K562 (cell line): ENCODE data around the gene TNC. TPM values are rescaled to one million over a fixed set of nuclear protein-coding genes. Genes with fewer than 3 reads are reported as not detected.

Experiments used
- ATAC-seq: fragments of 200-7000 bp; cut with Tn5 transposase; 3 replicates; pipeline ENCODE4 v1.9.1; 2020; ENCODE audit warnings: moderate library complexity
- BruUV-seq: library from RNA; stranded (reverse); fragments of 400-500 nt; replicated peaks from 2 replicates; lab custom pipeline; 2021; lab: Mats Ljungman, UMichigan
- CTCF ChIA-PET: fragments of 300-600 bp; formaldehyde crosslinking; extraction: SDS; loops from one replicate; lab custom pipeline; 2021; ENCODE audit warnings: low intra/inter-chr PET ratio; lab: Yijun Ruan, JAX
- POLR2A ChIA-PET: fragments of 300-600, 350-650 bp; sonication (Branson Sonifier 250); formaldehyde crosslinking; extraction: SDS; loops from one replicate; lab custom pipeline; 2021; ENCODE audit warnings: antibody characterized with exemption, inconsistent platforms; lab: Yijun Ruan, JAX
- DNase-seq, 4 experiments: peaks; one replicate each; pipeline versions ENCODE4 v3.0.0 to v3.0.0-alpha.2; 2011 to 2018; ENCODE audit warnings: low spot score in 3 of 4, mixed read lengths in 3 of 4; ENCODE audit errors: extremely low read depth in 1 of 4
- FAIRE-seq: peaks from 2 replicates; lab custom pipeline; 2011; peaks lifted over from hg19 to GRCh38; lab: Jason Lieb, UNC
- H2AFZ ChIP-seq: 2 replicates; pipeline ENCODE4 v1.6.0; 2011; ENCODE audit warnings: low read depth, low read length, control low read depth, inconsistent platforms
- H3K27ac ChIP-seq: fragments of 200-600 bp; 3 replicates; pipeline ENCODE4 v1.8.0; 2011; ENCODE audit warnings: low read depth, mild to moderate bottlenecking, control low read depth, inconsistent platforms, low read length, moderate library complexity, mixed read lengths; ENCODE audit errors: extremely low read depth
- H3K27me3 ChIP-seq, 2 experiments: fragments of 300-600 bp in 1 of 2; 2 replicates in 1 of 2; 3 replicates in 1 of 2; pipeline versions ENCODE4 v1.6.0 to v1.8.0; 2011; ENCODE audit warnings: inconsistent platforms in 2 of 2, low read length in 2 of 2, mild to moderate bottlenecking in 1 of 2, mixed read lengths in 1 of 2, moderate library complexity in 1 of 2; ENCODE audit not compliant: control insufficient read depth in 2 of 2, insufficient read depth in 2 of 2
- H3K36me3 ChIP-seq: fragments of 300-600 bp; 3 replicates; pipeline ENCODE4 v1.8.0; 2011; ENCODE audit warnings: mild to moderate bottlenecking, low read length, inconsistent platforms; ENCODE audit not compliant: control insufficient read depth, insufficient read depth
- H3K4me1 ChIP-seq, 2 experiments: fragments of 200-600 bp in 1 of 2; replicated peaks in 1 of 2; 2 replicates in 1 of 2; 3 replicates in 1 of 2; pipeline versions ENCODE4 v1.5.1 to v1.8.0; 2011; ENCODE audit warnings: inconsistent platforms in 2 of 2, low read length in 2 of 2, mild to moderate bottlenecking in 1 of 2, mixed read lengths in 1 of 2, moderate library complexity in 1 of 2; ENCODE audit not compliant: control insufficient read depth in 2 of 2, insufficient read depth in 2 of 2
- H3K4me2 ChIP-seq: 2 replicates; pipeline ENCODE4 v1.6.1; 2011; ENCODE audit warnings: low read length, control low read depth, inconsistent platforms, mixed read lengths; ENCODE audit not compliant: insufficient read depth
- H3K4me3 ChIP-seq: fragments of 200-600 bp; sonication (generic), shearing (Covaris generic); 2 replicates; pipeline ENCODE4 v1.5.1; 2016; ENCODE audit warnings: control low read depth, inconsistent platforms
- H3K79me2 ChIP-seq: fragments of 200-600 bp; 3 replicates; pipeline ENCODE4 v1.8.0; 2011; ENCODE audit warnings: low read length, inconsistent platforms; ENCODE audit not compliant: control insufficient read depth, insufficient read depth
- H3K9ac ChIP-seq, 2 experiments: 2 replicates each; pipeline versions ENCODE4 v1.6.0 to v1.6.1; 2011; ENCODE audit warnings: low read depth in 2 of 2, low read length in 2 of 2, control low read depth in 1 of 2, inconsistent platforms in 1 of 2, mild to moderate bottlenecking in 1 of 2, mixed read lengths in 1 of 2; ENCODE audit not compliant: insufficient read depth in 1 of 2
- H3K9me1 ChIP-seq: one replicate; pipeline ENCODE4 v1.6.0; 2011; ENCODE audit warnings: inconsistent platforms, mild to moderate bottlenecking, low read length, moderate library complexity; ENCODE audit not compliant: control insufficient read depth, insufficient read depth
- H3K9me3 ChIP-seq: replicated peaks from 2 replicates; pipeline ENCODE4 v1.5.1; 2011; ENCODE audit warnings: low read depth, low read length, inconsistent platforms; ENCODE audit not compliant: control insufficient read depth, insufficient read depth
- H4K20me1 ChIP-seq: replicated peaks from 2 replicates; pipeline ENCODE4 v1.6.1; 2011; ENCODE audit warnings: low read length, inconsistent platforms, mixed read lengths; ENCODE audit not compliant: control insufficient read depth, insufficient read depth
- CBX2 ChIP-seq: fragments of 200-600 bp; sonication (generic); IDR thresholded peaks from one replicate; pipeline ENCODE4 v1.6.1; 2012; ENCODE audit warnings: mild to moderate bottlenecking, low read length, inconsistent platforms; ENCODE audit not compliant: insufficient read depth, poor library complexity, severe bottlenecking
- CBX5 ChIP-seq: IDR thresholded peaks from 2 replicates; pipeline ENCODE4 v1.6.1; 2014; ENCODE audit warnings: low read depth, borderline replicate concordance
- DEAF1 ChIP-seq: fragments of 450-650 bp; formaldehyde crosslinking; IDR thresholded peaks from 2 replicates; pipeline ENCODE4 v1.4.0; 2020; ENCODE audit warnings: mild to moderate bottlenecking, moderate library complexity
- KDM1A ChIP-seq, 2 experiments: fragments of 450-650 bp; IDR thresholded peaks; 2 replicates each; pipeline ENCODE4 v1.6.1; 2016; ENCODE audit warnings: mild to moderate bottlenecking in 2 of 2
- MAZ ChIP-seq, 2 experiments: fragments of 450-650 bp in 1 of 2; sonication (generic) in 1 of 2; formaldehyde crosslinking; IDR thresholded peaks in 1 of 2; conservative IDR thresholded peaks in 1 of 2; 2 replicates each; pipeline versions ENCODE4 v1.4.0 to v1.5.0; 2020; ENCODE audit warnings: mild to moderate bottlenecking in 1 of 2, missing genetic modification reagents in 1 of 2
- RAD21 ChIP-seq, 2 experiments: fragments of 250-450 bp in 1 of 2; fragments of 450-650 bp in 1 of 2; sonication (Bioruptor Pico) in 1 of 2; formaldehyde crosslinking in 1 of 2; IDR thresholded peaks in 1 of 2; conservative IDR thresholded peaks in 1 of 2; 2 replicates each; pipeline versions ENCODE4 v1.4.0 to v1.8.0; 2020 to 2022; ENCODE audit warnings: mild to moderate bottlenecking in 2 of 2, moderate library complexity in 1 of 2
- REST ChIP-seq, 2 experiments: fragments of 450-650 bp; formaldehyde crosslinking in 1 of 2; IDR thresholded peaks; 2 replicates each; pipeline versions ENCODE4 v1.4.0 to v1.6.1; 2014 to 2020; ENCODE audit warnings: mild to moderate bottlenecking in 2 of 2, borderline replicate concordance in 1 of 2, low read depth in 1 of 2
- RFX1 ChIP-seq: fragments of 450-650 bp; IDR thresholded peaks from 2 replicates; pipeline ENCODE4 v1.6.1; 2016; ENCODE audit warnings: mild to moderate bottlenecking, moderate library complexity
- STAG1 ChIP-seq: sonication (generic); formaldehyde crosslinking; IDR thresholded peaks from 2 replicates; pipeline ENCODE4 v1.5.0; 2020; ENCODE audit warnings: missing genetic modification reagents, borderline replicate concordance
- ZNF57 ChIP-seq: fragments of 450-650 bp; formaldehyde crosslinking; IDR thresholded peaks from 2 replicates; pipeline ENCODE4 v1.4.0; 2020; ENCODE audit warnings: mild to moderate bottlenecking, moderate library complexity
- WGBS: fragments of 100-300 bp; shearing (Covaris generic); methylation state at CpG from one replicate; pipeline ENCODE4 v1.1.6; 2016; ENCODE audit warnings: low coverage, mixed read lengths; ENCODE audit not compliant: insufficient coverage; ENCODE audit errors: missing lambda C conversion rate; 5-methylcytosine and 5-hydroxymethylcytosine counted together
- in situ Hi-C: fragments of 300-500 bp; cut with MboI; formaldehyde crosslinking; loops from 4 replicates; pipeline ENCODE4 v1.15.0; 2018; ENCODE audit warnings: inconsistent platforms, mixed read lengths
- intact Hi-C: fragments of 100-400 bp; cut with micrococcal nuclease; formaldehyde crosslinking; loops from 2 replicates; pipeline ENCODE4 v1.14.2; 2022
- polyA plus RNA-seq, 8 experiments: library from polyadenylated mRNA; depleted of rRNA in 4 of 8; stranded (reverse) in 5 of 8; unstranded in 3 of 8; fragments of >200 nt; fragmentation: Nextera tagmentation in 2 of 8; fragmentation: Illumina TruSeq in 1 of 8; extraction: Ambion mirVana in 2 of 8; extraction: Trizol in 1 of 8; gene quantifications; 2 replicates each; pipeline versions ENCODE4 v1.2.1 to v1.2.3, GENCODE V29; 2011 to 2014; ENCODE audit warnings: inconsistent platforms in 1 of 8, missing spikeins in 1 of 8
- total RNA-seq, 7 experiments: library from RNA; depleted of rRNA in 6 of 7; stranded (reverse); fragments of >200 nt in 6 of 7; fragmentation: Illumina TruSeq in 2 of 7; extraction: Trizol in 2 of 7; gene quantifications; 2 replicates each; pipeline versions ENCODE4 v1.2.1 to v1.2.3, GENCODE V29; 2011 to 2021; ENCODE audit warnings: low replicate concordance in 1 of 7

TNC gene
- total and polyA plus RNA-seq, 9 of the 15 experiments (the other 6 are each of a cell fraction or from before 2014, with no cell fraction given), result under 0.01 to 0.29 TPM; not detected in 7

- DNase-seq, result peak; percentile 67 to 71 (median 69)
- no peak overlapping the region for H3K27ac ChIP-seq
- no peak overlapping the region for H3K9ac ChIP-seq
- intact Hi-C loops, result loop anchor here (1.0 to 5.0 kb wide), 5 partner anchors 102 to 609 kb away; no protein-coding TSS in a partner anchor
- H3K36me3 ChIP-seq, result no peaks in the 10 kb centered on the region
- POLR2A ChIA-PET, result interaction anchor here (1.0 kb wide), 2 partner anchors 9 to 337 kb away, joined by 3 to 4 read pairs; no protein-coding TSS in a partner anchor
- CTCF ChIA-PET, result interaction anchor here (0.6 to 2.6 kb wide), 8 partner anchors 100 to 609 kb away, joined by 3 to 15 read pairs (median 4); partner anchors contain the start of gene TEX48
- no peak overlapping the region for H3K4me2 ChIP-seq
- no peak overlapping the region for H3K4me3 ChIP-seq
- H3K27me3 ChIP-seq, result no peaks in the 10 kb centered on the region
- peak; percentile 94 for FAIRE-seq
- ATAC-seq, result peak; percentile 88
- H4K20me1 ChIP-seq, result no peaks in the 10 kb centered on the region
- no peaks in the 10 kb centered on the region for H3K4me1 ChIP-seq
- in situ Hi-C loops, result loop anchor here (5.0 kb wide), 3 partner anchors 277 to 597 kb away; no protein-coding TSS in a partner anchor
- H3K9me1 ChIP-seq, result no peaks in the 10 kb centered on the region
- no peaks in the 10 kb centered on the region for H3K9me3 ChIP-seq
- WGBS, result 0% methylated on average over 3 of the region's 3 CpGs
- H2AFZ ChIP-seq, result no peak overlapping the region
- no TSS peak for BruUV-seq
- no peaks in the 10 kb centered on the region for H3K79me2 ChIP-seq
- TF ChIP-seq ZNF57 (CRISPR knock-in tag) (no peak), MAZ (CRISPR knock-in tag; conservative IDR thresholded peaks at IDR 0.05 in 1 of 2, IDR thresholded peaks at IDR 0.05 in 1 of 2) (0 out of 4 replicates have a peak, but pooled peaks of 1 of the 2 experiments have one; percentile 19), STAG1 (CRISPR knock-in tag) (peak; percentile 47; the same call in 1 of the 2 replicates), KDM1A (IDR thresholded peaks at IDR 0.05) (no peak), RFX1 (no peak), CBX2 (no peak), DEAF1 (CRISPR knock-in tag) (peak; percentile 75; the same call in 1 of the 2 replicates), REST (IDR thresholded peaks at IDR 0.05; ENCODE audit: borderline replicate concordance) (peak; percentile 78), REST (CRISPR knock-in tag; IDR thresholded peaks at IDR 0.05; ENCODE audit: low read depth) (no peak), CBX5 (no peak), RAD21 (CRISPR knock-in tag; conservative IDR thresholded peaks at IDR 0.05 in 1 of 2, IDR thresholded peaks at IDR 0.05 in 1 of 2) (peak; percentile 84 to 87)
Observed at GRCh38 chr9:115013998-115014397, 104.0 kb downstream of the TNC start.
